Nucleus accumbens (tissue), 56 donors: ENCODE results near the gene PSMD11.
"Not testable (repeated sequence)": the region's sequence is repeated elsewhere in the genome, so short reads cannot be mapped to it uniquely, and the experiment has no call there.

Source experiments
- DNase-seq, 56 donors: peaks; one replicate each; lab custom pipeline; 2025; lab: John Stamatoyannopoulos, UW

The PSMD11 gene

DNA sequence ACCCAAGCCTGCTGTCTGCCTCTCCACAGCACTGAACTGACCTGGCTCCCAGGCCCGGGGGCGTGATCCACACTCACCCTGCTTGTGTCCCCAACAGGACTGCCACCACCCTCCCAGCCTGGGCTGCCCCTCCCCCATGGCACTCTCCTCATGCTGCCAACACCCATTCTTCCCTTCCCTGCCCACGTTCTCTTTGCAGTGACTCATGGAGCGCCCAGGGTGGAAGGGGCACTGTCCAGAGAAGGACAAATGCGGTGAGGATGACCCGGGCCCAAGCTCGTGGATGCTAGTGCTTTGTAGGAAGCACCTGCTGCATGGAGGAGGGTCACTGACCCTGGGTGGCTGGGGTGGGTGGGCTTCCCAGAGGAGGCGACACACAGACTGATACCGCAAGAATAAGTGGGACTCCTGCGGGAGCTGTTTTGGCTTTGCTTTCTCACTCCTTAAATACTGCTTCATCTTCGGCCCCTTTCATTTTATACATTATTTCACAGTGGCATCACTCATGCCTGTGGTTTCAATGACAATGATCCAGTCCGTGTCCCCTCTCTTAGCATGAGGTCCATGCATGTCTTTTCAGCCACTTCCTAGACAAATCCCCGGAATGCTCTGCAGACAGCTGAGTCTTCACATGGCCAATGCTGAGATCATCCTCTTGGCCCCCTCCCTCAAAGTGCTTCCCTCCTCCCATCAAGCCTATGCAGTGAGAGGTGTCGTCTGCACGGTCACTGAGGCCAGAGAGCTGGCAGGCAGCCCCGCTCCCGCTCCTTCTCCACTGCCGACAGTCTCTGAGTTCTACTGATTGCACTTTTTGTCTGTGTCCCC, 60.1 kb downstream of the PSMD11 start:
- peak in 1 of 56 donors; percentile 21 for DNase-seq

DNA sequence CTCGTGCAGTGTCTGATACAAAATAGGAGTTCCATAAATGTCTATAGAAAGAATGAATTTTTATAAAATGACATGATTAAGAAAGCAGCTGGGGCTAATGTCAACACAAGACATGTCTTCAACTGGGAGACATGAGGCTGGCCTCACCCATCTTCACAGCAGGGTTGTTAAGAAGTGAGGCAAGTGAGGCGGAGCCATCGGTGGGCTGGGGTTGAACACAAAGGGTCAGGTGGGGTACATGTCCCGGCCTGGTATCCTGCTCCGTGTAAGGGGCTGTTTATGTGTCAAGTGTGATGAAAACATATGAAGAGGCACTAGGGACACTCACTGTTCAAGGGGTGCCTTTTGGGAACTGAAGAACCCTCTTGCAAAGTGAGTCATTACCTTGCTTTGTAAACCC, 64.6 kb downstream of the PSMD11 start:
- DNase-seq = no peak

DNA sequence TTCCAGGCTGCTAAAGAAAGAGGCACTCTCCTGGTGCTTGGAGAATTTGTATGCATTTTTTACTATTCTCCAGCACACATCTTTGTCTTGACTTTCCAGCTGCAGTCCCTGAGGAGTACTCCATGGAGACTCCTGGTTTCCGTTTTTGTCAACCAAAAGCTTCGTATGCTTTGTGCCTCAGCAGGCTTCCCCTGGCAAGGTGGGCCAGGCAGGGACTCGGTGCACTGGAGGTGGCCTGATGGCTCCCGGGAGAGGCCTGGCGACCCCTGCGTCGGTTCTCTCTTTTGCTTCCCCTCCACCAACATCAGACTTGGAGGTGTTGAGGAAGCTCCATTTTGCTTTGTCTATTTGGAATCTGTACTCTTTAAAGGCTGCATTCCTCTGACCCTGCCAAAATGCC, 66.2 kb downstream of the PSMD11 start:
- no peak for DNase-seq

DNA sequence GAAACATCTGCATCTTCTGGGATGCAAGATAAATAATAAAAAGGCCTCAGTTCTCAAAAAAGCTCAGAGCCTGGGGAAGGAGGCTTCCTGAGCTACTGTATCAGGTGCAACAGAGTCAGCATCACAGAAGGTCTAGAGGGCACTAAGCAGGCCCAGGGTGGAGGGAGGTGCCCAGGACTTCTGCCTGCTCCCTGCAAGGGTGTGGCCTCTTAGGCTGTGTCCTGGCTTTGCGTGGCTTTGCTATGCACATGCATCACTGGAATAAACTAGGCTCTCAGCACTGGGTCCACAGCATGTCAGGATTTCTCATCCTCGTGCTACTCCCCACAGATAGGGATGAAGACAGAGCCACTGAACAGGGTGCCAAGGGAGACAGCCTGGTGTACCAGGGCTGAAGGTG, 68.0 kb downstream of the PSMD11 start:
- DNase-seq = no peak

DNA sequence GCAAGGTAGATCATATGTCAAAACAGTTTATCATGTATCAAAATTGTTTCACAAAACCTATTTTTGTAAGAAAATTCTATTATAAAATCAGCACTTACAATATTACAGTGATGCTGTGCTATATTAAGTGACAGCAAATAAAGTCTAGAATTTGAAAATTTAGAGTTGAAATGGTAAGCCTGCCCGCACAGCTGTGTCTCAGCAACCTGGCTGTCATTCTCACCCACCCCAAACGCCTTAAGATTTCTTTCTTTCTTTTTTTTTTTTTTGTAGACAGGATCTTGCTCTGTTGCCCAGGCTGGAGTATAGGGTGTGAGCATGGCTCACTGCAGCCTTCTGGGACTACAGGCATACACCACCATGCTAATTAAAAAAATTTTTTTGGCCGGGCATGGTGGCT, 69.3 kb downstream of the PSMD11 start:
- DNase-seq = no peak

DNA sequence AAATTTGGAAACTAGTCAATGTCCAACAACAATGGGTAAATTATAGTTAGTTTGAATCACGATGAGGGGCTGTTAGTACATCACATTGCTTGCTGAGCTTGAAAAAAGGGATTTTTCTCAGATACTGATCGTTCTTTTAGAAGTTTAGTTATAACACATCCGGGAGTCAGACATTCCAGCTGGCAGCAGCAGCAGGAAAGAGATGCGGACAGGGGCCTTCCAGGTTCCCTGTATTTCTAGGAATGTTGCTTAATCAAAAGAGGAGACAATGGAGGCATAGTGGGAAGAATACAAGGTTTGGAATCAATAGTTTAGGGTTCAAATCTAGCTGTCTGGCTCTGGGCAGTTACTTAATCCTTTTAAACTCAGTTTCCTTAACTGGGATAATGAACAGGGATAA, 70.3 kb downstream of the PSMD11 start:
- no peak for DNase-seq

DNA sequence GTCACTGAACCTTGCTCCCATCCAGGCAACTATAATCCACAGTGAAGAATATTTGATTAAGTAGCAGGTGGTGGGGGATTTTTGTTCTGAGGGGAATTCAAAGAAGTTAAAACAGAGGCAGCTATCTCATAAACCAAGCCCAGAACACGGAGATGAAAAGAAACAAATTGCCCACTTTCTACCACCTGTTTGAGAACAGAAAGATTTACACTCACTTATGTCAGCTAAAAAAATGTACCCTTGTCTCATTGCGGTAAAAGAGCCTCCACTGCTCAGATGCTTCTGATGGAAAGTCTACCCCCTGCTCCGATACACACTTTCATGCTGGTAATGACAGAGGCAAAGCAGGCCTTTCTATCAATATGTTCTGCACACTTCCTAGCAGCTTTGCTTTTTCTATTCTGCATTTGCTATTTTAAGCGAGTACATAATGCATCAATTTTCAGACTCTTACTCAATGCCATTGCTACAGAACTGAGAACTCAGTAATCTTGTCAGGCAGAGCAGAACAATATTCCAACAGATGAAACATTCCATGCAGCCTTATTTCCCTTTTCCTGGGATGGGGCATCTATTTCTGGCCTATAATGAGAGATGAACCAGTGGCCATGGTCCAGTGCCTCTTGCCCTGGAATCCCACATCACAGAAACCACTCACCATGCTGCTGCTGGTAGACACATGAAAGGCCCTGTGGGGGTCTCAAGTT, 71.5 kb downstream of the PSMD11 start:
- peak in 1 of 56 donors; percentile 17 for DNase-seq

DNA sequence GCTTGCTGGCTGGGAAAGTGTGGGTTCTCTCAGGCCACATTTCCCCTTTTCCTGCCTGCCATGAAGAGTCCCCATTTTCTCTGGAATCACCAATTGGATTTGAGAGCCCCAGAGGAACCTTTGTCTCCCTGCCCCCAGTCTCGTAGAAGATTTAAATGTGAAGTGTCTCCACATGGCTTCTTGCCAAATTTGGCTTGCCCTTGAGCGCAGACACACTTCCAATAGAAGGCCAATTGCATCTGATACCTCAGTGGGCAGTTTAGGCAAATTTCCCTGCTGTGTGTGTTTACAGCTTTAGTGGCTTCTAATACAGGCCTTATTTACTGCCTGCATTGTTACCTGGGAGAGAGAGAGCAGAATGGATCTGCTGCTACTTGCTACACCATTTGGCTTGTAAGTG, 72.1 kb downstream of the PSMD11 start:
- DNase-seq = no peak

DNA sequence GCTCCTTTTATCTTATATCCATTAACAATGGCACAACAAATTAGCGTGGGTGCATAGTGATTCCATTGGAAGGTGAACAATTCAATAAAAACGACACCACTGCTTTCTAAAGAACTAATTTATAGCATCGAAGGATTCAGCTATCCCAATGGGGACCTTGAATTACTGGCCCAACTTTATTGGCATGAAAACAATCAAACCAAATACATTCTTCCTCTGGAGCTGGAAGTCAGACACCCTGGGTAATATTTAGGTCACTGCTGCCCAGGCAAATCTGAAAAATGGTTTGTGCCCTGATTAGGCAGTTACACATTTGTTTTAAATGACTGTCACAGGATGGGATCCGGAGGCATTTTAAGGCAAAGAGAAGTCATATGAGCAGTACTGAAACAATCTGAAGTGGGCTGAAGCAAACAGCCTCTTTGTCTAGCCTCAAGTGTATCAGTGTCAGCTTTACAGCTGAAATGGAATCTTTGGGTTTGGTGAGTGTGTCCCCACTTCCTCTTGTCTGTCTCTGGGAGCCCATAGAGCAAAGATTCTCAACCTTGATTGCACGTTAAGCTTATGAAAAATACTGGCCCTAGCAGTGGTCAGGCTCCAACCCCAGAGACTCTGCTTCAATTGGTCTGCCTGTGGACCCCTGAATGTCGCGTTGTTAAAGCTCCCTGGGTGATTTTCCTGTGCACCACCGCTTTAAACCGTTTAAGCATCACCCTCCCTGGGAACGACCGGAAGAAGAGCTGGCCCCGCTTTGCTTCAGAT, 72.8 kb downstream of the PSMD11 start:
- DNase-seq = no peak

DNA sequence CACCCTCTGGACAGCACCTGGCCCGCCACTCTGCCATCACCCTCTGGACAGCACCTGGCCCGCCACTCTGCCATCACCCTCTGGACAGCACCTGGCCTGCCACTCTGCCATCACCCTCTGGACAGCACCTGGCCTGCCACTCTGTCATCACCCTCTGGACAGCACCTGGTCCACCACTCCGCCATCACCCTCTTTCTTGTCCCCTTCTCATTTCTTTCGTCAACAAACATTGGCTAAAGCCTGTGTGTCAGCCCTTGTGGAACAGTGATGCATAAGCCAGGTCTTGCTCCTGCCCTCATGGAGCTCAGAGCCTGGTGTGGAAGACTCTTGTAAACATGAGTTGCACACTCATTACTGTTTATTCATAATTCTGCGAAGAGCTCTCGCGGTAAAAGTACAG, 73.7 kb downstream of the PSMD11 start:
- no peak for DNase-seq

DNA sequence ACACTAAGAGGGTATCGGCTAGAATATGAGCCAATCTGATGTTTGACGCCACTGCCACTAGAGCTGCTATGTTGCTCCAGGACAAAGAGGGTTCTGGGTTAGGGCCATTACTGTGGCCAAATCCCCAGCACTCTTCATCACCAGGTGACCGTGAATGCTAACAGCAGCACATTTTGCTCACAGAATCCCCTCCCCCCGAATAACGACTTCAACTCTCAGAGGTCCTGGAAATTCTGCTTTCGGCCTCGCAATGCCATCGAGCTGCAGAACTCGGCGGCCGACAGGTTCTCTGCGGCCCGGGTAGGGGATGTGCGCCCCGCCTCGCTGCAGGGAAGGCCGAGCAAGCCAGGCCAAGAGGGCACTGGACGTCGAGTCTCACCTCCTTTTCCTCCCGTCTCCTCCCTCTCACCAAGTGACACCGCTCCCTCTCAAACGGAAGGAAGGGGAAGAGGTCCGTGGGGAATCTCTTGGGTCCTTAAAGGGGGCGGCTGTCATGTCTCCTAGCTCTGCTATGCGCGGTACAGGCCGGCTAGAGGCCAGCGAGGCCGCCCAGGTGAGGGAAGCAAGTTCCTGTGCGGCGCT, 74.4 kb downstream of the PSMD11 start:
- no peak for DNase-seq

DNA sequence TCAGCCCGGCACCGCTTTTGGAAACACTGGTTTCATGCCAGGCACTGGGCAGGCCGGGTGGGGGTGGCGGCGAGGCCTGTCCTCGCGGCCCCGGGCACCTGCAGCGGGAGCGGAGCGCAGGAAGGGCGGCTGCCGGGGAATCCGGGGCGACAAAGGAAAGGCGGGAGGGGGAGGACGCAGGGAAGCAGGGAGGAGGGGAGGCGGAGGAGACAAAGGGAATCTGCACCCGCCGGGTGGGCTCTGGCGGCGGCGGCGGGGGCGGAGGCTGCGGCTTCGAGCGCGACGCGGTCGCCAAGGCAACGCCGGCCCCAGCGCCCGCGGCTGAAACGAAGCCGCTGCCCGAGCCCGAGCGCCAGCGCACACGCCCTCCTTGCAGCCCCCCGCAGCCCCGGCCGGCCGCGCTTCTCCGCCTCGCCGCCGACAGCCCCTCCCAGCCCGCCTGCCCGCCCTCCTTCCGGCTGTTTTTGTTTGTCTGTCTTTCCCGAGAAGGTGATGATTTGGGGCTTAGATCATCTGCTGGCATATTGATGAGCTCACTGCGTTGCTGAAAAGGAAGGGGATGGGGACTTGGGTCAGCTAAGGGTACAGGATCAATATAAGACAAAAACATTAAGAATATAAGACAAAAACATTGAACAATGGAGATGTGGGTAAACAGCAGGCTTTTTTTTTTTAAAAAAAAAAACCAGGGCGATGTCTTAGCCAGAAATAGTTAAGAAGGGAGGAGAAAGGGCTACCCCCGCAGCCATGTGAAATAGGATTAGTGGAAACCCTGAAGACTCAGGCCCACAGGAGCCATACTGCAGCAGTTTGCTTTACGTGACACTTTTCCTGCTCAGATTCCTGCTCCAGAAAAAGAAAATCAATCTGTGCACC, 75.2 kb downstream of the PSMD11 start:
- DNase-seq = peak in 21 of 56 donors; percentile 15 to 86 (median 35)

DNA sequence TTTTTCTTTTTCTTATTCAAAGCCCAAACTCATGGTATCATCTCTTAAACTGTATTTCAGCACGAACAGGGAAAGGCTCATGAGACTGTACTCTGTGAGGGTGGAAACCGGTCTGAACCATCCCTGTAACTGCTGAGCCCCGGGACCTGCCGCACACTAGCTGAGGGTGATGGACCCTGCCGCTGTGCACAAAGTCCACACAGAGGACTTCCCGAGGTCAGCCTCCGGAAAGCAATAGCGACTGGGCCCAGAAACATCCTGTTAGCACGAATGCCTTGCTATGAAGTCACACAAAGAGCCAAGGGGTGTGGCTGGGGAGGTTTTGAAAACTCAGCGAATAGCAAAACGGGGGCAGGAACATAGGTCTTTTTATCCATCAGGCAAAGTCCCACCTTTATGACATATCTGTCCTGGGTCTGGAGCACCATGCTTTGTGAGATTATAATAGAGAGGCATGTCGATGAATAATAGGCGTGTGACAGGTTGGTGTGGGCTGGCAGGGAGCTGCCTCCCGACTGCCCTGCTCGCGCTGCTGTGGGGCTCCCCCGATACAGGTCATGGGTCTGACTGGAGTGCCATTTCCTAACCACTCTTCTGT, 75.9 kb downstream of the PSMD11 start:
- peak in 17 of 56 donors; percentile 16 to 77 (median 36) for DNase-seq

DNA sequence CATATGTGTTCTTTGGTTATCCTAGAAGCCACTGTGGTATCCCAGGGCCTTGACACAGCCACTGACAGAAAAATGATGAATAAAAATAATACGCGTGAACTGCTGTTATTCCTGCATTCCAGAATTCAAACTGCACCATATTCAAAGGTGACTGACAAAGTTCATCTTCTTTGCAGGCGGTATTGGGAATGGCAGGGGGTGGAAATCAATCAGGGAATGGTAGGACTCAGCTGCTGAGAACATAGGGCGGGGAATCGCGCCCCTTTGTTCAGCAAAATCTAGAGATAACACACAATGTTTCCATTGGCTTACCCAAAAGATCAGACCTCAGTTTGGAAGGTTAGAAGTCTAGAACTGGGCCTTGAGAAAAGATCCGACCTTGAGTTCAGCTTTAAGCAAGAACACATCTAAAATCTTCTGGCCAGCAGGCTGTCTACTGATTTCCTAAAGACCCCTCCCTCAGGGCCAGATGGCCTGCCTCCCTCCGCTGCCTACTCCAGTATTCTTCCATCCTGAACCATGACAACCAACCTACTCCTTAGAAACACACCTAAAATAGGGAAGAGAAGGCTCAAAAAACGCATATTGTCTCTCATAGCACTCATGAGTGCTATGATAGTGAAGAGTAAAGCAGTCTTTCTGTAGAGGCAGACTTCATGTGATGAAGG, 76.6 kb downstream of the PSMD11 start:
- peak in 1 of 56 donors; percentile 23 for DNase-seq

DNA sequence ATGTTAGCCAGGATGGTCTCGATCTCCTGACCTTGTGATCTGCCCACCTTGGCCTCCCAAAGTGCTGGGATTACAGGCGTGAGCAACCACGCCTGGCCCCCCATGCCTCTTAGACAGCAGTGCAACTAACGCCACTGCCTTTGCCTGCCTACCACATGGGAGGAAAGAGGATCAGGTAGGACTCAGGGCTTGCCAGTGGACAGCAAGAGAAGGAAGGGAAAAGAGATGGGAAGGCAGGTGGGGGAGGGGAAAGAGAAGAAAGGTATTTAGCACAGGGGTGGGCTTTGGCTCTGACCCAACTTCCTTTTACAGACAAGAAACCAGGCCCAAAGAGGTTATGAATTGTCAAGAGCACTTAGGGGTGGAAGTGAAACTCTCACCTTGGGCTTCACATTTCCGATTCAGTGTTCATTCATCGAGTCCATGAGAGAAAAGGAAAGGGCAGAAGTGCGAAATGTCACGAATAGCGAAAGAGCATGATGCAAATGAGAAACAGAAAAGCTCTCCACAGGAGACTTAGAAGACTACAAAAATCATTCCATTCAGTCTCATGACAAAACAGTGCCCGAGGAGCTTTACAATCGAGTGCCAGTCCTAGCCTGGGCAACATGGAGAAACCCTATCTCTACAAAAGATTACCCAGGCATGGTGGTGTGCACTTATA, 78.8 kb downstream of the PSMD11 start:
- DNase-seq = no peak

DNA sequence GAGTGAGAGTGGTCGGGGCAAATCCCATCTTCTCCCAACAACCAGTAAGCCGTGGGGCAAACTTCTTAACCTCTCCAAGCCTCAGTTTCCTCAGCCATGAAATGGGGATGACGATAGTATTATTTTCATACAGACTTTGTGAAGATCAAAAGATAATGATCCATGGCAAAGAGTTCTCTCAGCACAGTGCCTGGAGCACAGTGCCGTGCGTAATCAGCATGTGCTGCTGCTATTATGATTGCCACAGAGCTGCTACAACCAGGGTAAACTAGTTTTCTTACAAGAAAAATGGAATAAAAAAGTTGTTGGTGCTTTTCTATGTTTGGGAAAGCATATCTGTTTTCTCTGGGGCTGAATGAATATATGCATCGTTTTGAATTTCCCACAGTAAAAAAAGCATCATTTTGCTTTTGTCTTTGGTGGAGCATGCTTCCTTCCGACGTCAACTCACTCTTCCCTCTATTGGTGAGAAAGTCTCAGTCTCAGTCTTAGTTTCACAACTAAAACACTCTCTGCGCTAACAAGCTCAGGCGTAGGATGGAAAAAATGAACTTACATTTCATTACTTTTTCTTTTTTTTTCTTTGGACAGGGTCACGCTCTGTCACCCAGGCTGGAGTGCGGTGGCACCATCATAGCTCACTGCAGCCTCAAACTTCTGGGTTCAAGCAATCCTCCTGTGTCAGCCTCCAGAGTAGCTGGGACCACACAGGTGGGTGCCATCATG, 79.7 kb downstream of the PSMD11 start:
- no peak for DNase-seq

DNA sequence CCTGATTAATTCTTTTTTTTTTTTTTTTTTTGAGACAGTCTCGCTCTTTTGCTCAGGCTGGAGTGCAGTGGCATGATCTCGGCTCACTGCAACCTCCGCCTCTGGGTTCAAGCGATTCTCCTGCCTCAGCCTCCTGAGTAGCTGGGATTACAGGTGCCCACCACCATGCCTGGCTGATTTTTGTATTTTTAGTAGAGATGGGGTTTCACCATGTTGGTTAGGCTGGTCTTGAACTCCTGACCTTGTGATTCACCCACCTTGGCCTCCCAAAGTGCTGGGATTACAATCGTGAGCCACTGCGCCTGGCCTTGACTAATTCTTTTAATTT, 80.2 kb downstream of the PSMD11 start:
- DNase-seq = not testable (repeated sequence)

DNA sequence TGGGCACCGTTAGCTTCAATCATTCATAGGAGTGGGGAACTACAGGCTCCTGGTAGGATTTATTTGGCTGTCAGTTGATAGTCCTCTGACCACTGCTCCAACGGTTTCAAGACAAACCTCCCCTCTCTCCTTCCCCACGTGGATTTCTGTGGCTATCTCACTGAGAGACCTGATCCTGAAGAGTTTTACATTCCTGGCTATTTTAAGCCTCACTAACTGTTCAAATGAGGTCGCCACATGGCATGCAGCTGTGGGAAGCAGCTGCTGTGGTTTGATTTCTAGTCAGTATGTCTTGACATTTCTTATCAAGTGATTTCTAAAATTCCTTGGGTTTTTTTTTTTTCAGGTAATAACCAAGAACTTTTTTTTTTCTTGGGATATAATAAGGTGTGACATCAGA, 80.8 kb downstream of the PSMD11 start:
- DNase-seq = no peak
